ENCODE data around the gene RNMT. TPM values are rescaled to one million over a fixed set of nuclear protein-coding genes. Genes with fewer than 3 reads are reported as not detected.
A peak's percentile ranks its signal among the peaks of the same experiment; 100 is the strongest.

The RNMT gene
- total and polyA plus RNA-seq, 2 experiments from 2014 or later = 15.2 to 39.4 TPM

GRCh38 chr18:13801260-13801601 is 74.8 kb downstream of the RNMT start:
- DNase-seq = no peak
- no peaks in the 10 kb centered on the region for H3K36me3 ChIP-seq (ENCODE audit: low read depth)
- H2AFZ ChIP-seq = peak overlapping the region; percentile 48; the same call in 1 of the 2 replicates
- no peaks in the 10 kb centered on the region for H3K4me1 ChIP-seq (ENCODE audit: insufficient read depth)
- TF ChIP-seq EZH2phosphoT487 (IDR thresholded peaks at IDR 0.05; ENCODE audit: insufficient read depth, low read depth) = no peak
- no peak for TF ChIP-seq EZH2 (IDR thresholded peaks at IDR 0.05; ENCODE audit: insufficient read depth, poor library complexity, severe bottlenecking)
- H4K20me1 ChIP-seq (ENCODE audit: insufficient read depth) = no peaks in the 10 kb centered on the region
- no peak overlapping the region for H3K27ac ChIP-seq
- WGBS, 2 experiments (ENCODE audit: low coverage in 1 of 2, low lambda C conversion rate in 2 of 2, missing lambda C conversion rate in 2 of 2) = 11 to 13% methylated on average over 15 of the region's 15 CpGs
- no peaks in the 10 kb centered on the region for H3K79me2 ChIP-seq (ENCODE audit: insufficient read depth)
- peak overlapping the region; percentile 68 for H3K4me2 ChIP-seq (ENCODE audit: unreplicated experiment)
- H3K27me3 ChIP-seq (replicated peaks; ENCODE audit: insufficient read depth) = peaks cover 9% of the 10 kb centered on the region
- no peak overlapping the region for H3K9ac ChIP-seq
- no peaks in the 10 kb centered on the region for H3K9me3 ChIP-seq (ENCODE audit: low read depth)
- no peaks in the 10 kb centered on the region for H3F3A ChIP-seq (ENCODE audit: insufficient read depth)
- H3K4me3 ChIP-seq = peak overlapping the region; percentile 44; the same call in 1 of the 2 replicates
- H3K9me2 ChIP-seq (ENCODE audit: insufficient read depth) = no peaks in the 10 kb centered on the region
- in situ Hi-C loops (cut with MboI) = no loop called here

DNA sequence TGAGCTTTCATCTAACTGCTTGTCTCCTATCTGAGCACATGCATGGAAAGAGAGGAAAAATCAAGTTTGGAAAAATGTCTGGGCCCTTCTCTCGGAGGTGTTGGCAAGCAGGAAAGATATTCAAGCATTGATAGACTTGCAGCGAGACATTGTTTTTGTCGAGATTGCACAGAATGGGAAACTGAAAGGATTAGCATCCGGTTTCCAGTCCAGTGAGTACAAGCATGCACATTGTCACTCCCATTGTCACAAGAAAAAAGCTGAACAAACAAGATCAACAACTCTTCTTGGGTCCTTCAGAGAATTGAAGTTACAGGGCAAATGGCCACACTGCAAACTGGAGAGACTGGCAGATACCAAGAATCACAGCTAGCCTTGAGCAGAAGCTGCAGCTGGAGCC is 77.8 kb downstream of the RNMT start:
- H3K9me3 ChIP-seq (ENCODE audit: low read depth) = no peaks in the 10 kb centered on the region
- in situ Hi-C loops (cut with MboI) = no loop called here
- no peak overlapping the region for H3K4me3 ChIP-seq
- H3K36me3 ChIP-seq (ENCODE audit: low read depth) = no peaks in the 10 kb centered on the region
- H3K9me2 ChIP-seq (ENCODE audit: insufficient read depth) = no peaks in the 10 kb centered on the region
- H3K27ac ChIP-seq = no peak overlapping the region
- no peaks in the 10 kb centered on the region for H3F3A ChIP-seq (ENCODE audit: insufficient read depth)
- H3K27me3 ChIP-seq (replicated peaks; ENCODE audit: insufficient read depth) = peaks cover 9% of the 10 kb centered on the region
- no peak overlapping the region for H3K9ac ChIP-seq
- H4K20me1 ChIP-seq (ENCODE audit: insufficient read depth) = no peaks in the 10 kb centered on the region
- H3K4me2 ChIP-seq (ENCODE audit: unreplicated experiment) = no peak overlapping the region
- H3K79me2 ChIP-seq (ENCODE audit: insufficient read depth) = no peaks in the 10 kb centered on the region
- no peak for DNase-seq
- H2AFZ ChIP-seq = no peak overlapping the region
- 36 to 46% methylated on average over 4 of the region's 4 CpGs for WGBS, 2 experiments (ENCODE audit: low coverage in 1 of 2, low lambda C conversion rate in 2 of 2, missing lambda C conversion rate in 2 of 2)
- TF ChIP-seq EZH2phosphoT487 (IDR thresholded peaks at IDR 0.05; ENCODE audit: insufficient read depth, low read depth) = no peak
- TF ChIP-seq EZH2 (IDR thresholded peaks at IDR 0.05; ENCODE audit: insufficient read depth, poor library complexity, severe bottlenecking) = no peak
- H3K4me1 ChIP-seq (ENCODE audit: insufficient read depth) = no peaks in the 10 kb centered on the region

DNA sequence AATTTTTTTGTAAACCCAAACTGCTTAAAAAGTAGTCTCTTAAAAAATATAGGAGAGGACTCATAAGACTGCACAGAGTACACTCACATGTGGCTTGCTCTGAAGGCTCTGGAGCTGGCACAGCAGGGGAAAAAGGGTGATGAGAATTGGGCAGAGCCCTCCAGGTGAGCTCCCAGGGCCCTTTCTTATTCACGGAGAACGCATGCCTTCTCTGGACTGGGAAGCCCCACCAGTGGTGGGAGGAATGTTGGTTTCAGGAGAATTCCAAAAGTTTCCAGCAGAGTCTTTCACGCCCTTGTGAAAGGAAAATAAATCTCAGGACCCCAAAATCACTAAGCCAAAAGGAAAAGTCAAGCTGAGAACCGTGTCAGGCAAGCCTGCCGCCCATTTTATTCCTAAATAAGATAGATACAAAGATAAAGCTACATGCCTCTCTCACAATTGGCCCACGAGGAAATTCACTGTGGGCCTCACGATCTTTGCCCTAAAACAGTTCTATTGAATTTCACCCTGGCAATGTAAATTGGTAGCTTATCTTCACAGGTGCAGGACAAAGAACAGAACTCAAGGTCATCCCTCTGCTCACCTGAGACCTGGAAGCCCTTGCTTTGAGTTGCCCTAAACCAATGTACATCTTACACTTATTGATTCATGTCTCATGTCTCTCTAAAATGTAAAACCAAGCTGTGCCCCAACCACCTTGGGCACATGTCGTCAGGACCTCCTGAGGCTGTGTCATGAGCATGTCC is 82.0 kb downstream of the RNMT start:
- Histone ChIP-seq H3K27me3 (replicated peaks; ENCODE audit: insufficient read depth) (no peaks in the 10 kb centered on the region; the same call in 1 of the 2 replicates), H3K9me2 (ENCODE audit: insufficient read depth) (no peaks in the 10 kb centered on the region), H3K4me2 (ENCODE audit: unreplicated experiment) (no peak overlapping the region), H3K9ac (no peak overlapping the region), H3K4me1 (ENCODE audit: insufficient read depth) (no peaks in the 10 kb centered on the region), H3K4me3 (no peak overlapping the region), H3F3A (ENCODE audit: insufficient read depth) (no peaks in the 10 kb centered on the region), H2AFZ (no peak overlapping the region), H3K36me3 (ENCODE audit: low read depth) (no peaks in the 10 kb centered on the region), H3K9me3 (ENCODE audit: low read depth) (no peaks in the 10 kb centered on the region), H4K20me1 (ENCODE audit: insufficient read depth) (no peaks in the 10 kb centered on the region), H3K27ac (no peak overlapping the region), H3K79me2 (ENCODE audit: insufficient read depth) (no peaks in the 10 kb centered on the region)
- DNase-seq = no peak
- WGBS, 2 experiments (ENCODE audit: low coverage in 1 of 2, low lambda C conversion rate in 2 of 2, missing lambda C conversion rate in 2 of 2) = 37 to 38% methylated on average over 8 of the region's 8 CpGs
- no peak for TF ChIP-seq EZH2phosphoT487 (IDR thresholded peaks at IDR 0.05; ENCODE audit: insufficient read depth, low read depth)
- no peak for TF ChIP-seq EZH2 (IDR thresholded peaks at IDR 0.05; ENCODE audit: insufficient read depth, poor library complexity, severe bottlenecking)
- in situ Hi-C loops (cut with MboI) = no loop called here

- Histone ChIP-seq H2AFZ (no peak overlapping the region), H3F3A (ENCODE audit: insufficient read depth) (no peaks in the 10 kb centered on the region), H3K4me2 (ENCODE audit: unreplicated experiment) (no peak overlapping the region), H3K79me2 (ENCODE audit: insufficient read depth) (no peaks in the 10 kb centered on the region), H4K20me1 (ENCODE audit: insufficient read depth) (no peaks in the 10 kb centered on the region), H3K27ac (no peak overlapping the region), H3K27me3 (replicated peaks; ENCODE audit: insufficient read depth) (no peaks in the 10 kb centered on the region; the same call in 1 of the 2 replicates), H3K9me2 (ENCODE audit: insufficient read depth) (no peaks in the 10 kb centered on the region), H3K9ac (no peak overlapping the region), H3K9me3 (ENCODE audit: low read depth) (no peaks in the 10 kb centered on the region), H3K4me3 (no peak overlapping the region), H3K36me3 (ENCODE audit: low read depth) (no peaks in the 10 kb centered on the region), H3K4me1 (ENCODE audit: insufficient read depth) (no peaks in the 10 kb centered on the region)
- TF ChIP-seq EZH2 (IDR thresholded peaks at IDR 0.05; ENCODE audit: insufficient read depth, poor library complexity, severe bottlenecking) (no peak), EZH2phosphoT487 (IDR thresholded peaks at IDR 0.05; ENCODE audit: insufficient read depth, low read depth) (no peak)
- no peak for DNase-seq
- in situ Hi-C loops (cut with MboI) = no loop called here
- 49 to 53% methylated on average over 2 of the region's 2 CpGs for WGBS, 2 experiments (ENCODE audit: low coverage in 1 of 2, low lambda C conversion rate in 2 of 2, missing lambda C conversion rate in 2 of 2)
Observed at GRCh38 chr18:13809043-13809430, 82.6 kb downstream of the RNMT start.

All from GM23248 (cell line).